ENCODE data around the gene TIMP2.
"Not testable (repeated sequence)": the region's sequence is repeated elsewhere in the genome, so short reads cannot be mapped to it uniquely, and the experiment has no call there.

The TIMP2 gene

GRCh38 chr17:78933025-78933958 is 8.1 kb upstream of the TIMP2 start:
- peak in 1 of 2 donors; percentile 13 for DNase-seq (ENCODE audit: low read depth in 2 of 2)

DNA sequence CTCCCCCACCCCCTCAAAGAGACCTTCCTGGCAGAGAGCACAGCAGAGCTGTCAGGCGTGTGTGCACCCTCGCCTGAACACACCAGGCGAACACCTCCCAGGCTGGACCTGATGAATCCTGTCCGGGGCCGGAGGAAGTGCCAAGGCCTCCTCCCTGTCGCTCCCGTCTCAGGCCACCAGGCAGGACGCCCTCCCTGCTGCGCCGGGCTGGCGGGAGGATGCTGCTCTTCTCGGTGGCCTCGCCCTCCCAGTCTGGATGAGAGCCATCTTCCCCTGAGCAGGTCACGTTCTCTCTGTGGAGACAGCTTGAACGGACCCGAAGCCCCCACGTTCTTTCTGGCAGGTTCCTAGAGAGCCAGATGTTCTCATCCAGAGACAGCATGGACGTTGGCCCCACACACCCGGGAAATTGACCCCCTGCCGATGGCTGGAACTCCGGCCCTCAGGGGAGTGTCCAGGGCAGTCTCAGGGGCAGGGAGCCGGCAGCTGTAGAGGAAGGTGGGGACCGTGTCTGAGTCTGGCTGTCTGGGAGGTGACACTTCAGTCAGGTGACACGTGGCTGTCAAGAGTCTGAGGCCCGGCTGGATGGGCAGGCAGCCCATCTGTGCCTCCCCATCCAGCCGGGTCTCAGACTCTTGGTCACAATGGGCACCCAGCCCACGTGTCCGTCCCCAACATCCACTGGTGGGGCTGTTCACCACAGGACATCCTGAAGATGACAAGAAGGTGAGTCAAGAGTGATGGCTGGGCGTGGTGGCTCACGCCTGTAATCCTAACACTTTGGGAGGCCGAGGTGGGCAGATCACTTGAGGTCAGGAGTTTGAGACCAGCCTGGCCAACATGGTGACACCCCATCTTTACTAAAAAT is 5.0 kb upstream of the TIMP2 start:
- no peak for DNase-seq (ENCODE audit: low read depth in 2 of 2)

DNA sequence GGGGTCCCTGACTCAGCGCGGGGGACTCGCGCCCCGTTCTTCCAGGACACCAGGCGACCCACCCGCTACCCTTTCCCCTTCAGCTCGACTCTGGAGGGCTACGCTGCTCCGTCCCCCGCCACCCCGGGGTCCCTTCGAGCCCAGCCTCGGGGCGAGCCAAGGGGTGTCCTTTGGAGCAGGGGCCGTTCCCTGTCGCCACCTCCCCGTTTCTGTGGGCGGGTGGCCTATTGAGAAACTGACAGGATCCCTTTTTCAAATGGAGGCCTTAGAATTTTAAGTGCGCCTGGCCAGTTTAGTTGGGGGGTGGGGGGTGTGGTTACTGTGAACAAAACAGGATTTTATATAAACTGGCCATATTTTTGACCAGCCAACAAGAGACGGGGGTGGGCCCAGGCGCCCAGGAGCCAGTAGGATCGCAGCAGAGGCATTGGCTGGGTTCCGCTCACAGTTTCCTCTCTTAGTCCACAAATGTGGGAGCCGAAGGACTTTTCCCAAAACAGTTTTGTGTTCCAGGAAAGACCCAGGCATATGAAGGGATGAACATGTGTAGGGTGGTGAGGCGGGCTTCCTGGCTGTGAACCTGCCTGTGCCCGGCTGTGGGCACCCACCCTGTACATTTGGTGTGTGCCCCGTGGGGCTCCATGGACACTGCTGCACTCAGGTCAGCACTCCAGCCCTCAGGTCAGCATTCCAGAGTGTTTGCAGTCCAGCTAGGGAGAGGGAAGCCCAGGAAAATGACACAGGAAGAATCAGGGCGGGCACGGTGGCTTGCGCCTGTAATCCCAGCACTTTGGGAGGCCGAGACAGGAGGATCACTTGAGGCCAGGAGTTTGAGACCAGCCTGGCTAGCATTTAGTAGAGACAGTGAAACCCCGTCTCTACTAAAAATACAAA is 722 bp upstream of the TIMP2 start:
- no peak for DNase-seq (ENCODE audit: low read depth in 2 of 2)

- DNase-seq (ENCODE audit: low read depth in 2 of 2), result no peak
Observed at GRCh38 chr17:78924481-78925151, 571 bp downstream of the TIMP2 start.

DNA sequence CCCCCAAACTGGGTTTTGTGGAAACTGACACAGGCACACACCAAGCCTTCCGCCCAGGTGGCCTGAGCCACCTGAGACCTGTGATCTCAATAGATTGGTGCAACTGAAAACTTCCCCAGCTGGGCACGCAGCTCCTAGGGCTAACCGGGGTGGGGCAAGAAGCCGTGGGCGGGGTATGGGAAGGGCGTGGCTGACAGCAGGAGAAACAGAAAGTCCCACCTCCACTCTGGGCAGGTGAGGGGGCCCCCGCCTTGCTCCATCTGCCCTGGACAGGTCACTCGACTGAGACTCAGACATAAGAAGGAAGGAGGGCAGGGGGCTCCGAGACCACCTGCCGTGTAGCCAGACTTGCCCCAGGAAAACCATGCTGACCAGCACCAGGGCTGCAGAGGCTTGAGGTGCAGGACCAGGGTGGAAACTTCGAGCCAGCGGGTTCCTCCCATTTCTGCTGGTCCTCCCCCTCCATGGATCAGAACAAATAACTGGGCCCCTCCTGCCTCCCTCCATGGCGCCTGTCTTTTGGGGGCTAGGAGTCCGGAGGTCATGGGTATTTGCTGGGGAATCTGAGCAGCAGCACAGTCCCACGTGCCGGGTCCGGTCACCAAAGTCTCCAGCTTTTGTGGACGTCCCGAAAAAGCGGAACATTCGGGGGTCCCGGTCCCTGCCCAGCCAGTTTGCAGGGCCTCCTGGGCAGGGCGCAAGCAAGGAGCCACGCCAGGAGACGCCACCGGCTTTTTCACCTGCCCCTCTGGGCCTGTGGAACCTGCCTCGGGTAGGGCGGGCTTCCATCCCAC is 1.3 kb downstream of the TIMP2 start:
- peak in 1 of 2 donors; percentile 14 for DNase-seq (ENCODE audit: low read depth in 2 of 2)

- DNase-seq (ENCODE audit: low read depth in 2 of 2), result no peak
Observed at GRCh38 chr17:78922816-78923498, 2.2 kb downstream of the TIMP2 start.

GRCh38 chr17:78921437-78921971 is 3.7 kb downstream of the TIMP2 start:
- DNase-seq (ENCODE audit: low read depth in 2 of 2), result no peak

- DNase-seq (ENCODE audit: low read depth in 2 of 2), result no peak
Observed at GRCh38 chr17:78920528-78920927, 4.7 kb downstream of the TIMP2 start.

DNA sequence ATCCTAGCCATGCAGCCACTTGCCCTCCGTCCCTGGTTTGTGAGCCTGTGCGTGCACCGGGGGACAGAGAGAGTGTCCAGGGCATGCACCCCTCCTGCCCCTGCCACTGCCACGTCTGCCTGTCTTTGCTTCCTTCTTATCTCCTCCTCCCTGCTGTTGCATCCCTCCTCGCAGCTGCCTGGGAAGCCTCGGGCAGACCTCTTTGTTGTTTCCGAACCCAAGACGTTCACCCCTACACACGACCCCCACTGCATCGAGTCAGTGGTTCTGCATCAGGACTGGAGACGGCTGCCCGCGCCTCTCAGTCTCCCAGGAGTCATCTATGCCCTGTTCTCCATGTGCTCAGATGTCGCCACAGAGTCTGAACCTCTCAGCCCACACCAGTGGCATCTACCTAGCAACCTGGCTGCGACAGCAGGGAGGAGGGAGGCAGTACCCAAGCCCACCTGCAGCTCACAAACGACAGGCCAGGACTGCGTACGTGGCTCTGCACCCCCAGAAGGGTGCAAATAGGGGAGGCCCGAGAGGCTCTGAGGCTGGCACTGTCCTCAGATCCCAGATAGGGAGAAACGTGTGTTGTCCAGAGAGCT is 5.2 kb downstream of the TIMP2 start:
- no peak for DNase-seq (ENCODE audit: low read depth in 2 of 2)

DNA sequence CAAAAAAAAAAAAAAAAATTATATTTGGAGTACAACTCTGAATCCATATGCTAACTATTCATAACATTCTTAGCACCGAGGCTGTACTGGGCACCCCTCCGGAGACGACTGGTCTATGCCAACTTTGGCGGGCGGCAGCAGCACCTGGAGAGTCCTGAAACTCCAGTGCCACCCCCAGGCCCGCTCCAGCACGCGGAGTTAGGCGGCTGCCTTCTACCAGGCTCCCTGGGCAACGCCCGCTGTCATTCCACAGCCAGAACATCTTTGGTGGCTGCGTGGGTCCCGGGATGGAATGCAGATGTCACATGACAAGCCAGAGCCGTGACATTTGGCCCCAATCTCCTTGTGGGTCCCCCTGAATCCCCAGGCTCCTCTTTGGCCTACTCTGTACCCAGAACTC is 6.2 kb downstream of the TIMP2 start:
- no peak for DNase-seq (ENCODE audit: low read depth in 2 of 2)

DNA sequence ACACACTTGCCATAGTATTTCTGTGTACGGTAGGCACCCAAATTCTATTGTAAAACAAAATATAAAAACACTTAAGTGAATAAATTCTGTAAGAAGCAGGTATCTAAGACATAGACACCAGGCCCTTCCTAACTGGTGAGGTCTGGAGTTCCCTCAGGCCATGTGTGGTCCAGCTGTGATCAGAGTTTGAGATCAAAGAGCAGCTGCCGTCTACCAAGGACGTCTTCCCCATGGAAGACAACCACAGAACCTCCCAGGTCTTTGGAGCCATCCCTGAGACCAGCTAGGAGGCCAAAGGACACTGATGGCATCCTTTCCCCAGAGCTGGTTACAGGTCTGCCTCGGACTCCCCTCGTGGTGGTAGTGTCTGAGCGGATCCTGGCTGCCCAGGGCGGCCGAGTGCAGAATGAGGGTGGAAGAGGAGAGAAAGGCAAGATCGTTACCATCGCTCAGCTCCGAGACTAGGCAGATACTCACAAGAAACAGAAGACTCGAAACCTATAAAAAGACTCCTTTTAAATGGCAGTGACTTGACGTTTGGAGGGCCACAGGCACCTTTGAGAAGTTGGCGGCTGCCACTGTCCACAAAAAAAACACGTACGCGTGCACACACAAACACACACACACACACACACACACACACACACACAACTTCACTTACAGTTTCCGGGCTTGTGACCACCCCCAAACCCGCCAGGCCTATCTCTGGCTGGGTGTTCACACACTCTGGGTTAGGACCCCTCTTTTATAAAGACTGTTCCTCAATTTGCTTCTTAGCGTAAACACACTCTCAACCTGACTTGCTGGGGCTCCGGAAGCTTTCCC is 7.5 kb downstream of the TIMP2 start:
- DNase-seq (ENCODE audit: low read depth in 2 of 2), result no peak

DNA sequence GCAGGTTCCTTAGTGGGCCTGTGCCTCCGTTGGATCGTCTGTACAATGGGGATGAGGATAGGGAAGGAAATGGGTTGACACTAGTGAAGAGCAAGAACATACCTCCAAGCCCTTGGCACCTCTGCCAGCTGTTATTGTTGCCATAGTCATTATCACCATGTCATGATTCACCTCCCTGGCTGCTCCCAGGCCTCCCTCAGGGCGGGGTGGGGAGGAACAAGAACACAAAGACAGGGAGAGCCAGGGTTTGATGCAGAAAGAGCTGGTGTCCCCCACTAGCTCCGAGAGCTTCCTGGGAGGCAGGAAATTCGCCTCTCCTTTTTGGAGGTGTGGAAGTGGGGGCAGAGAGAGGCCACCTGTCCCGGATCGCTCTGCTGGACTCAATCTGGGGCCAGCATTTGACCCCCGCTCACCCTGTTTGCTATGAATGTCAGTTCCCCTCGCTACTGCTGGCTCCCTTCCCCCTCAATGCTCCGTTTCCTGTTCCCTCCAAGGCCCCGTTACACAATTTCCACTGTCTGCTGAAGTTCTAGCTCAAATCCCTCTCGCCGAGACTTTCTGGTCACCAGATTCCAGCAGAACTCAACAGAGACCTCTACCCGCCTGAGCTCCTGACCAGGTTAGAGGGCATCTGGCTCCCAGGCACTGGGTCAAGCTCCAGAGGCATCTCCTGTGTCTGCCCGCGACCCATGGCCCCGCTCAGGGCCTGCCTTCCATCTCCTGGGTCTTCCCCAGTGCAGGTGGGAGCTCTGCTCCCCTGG is 9.1 kb downstream of the TIMP2 start:
- DNase-seq (ENCODE audit: low read depth in 2 of 2), result no peak

GRCh38 chr17:78913115-78913514 is 12.1 kb downstream of the TIMP2 start:
- DNase-seq (ENCODE audit: low read depth in 2 of 2), result no peak

- DNase-seq (ENCODE audit: low read depth in 2 of 2), result no peak
Observed at GRCh38 chr17:78912082-78912481, 13.1 kb downstream of the TIMP2 start.

DNA sequence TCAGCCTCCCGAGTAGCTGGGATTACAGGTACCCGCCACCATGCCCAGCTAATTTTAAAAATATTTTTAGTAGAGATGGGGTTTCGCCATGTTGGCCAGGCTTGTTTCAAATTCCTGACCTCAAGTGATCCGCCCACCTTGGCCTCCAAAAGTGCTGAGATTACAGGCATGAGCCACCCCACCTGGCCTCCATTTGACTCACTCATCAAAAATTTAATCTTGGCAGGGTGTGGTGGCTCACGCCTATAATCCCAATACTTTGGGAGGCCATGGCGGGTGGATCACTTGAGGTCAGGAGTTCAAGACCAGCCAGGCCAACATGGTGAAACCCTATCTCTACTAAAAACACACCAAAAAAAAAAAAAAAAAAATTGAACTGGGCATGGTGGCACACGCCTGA is 13.6 kb downstream of the TIMP2 start:
- not testable (repeated sequence) for DNase-seq (ENCODE audit: low read depth in 2 of 2)

DNA sequence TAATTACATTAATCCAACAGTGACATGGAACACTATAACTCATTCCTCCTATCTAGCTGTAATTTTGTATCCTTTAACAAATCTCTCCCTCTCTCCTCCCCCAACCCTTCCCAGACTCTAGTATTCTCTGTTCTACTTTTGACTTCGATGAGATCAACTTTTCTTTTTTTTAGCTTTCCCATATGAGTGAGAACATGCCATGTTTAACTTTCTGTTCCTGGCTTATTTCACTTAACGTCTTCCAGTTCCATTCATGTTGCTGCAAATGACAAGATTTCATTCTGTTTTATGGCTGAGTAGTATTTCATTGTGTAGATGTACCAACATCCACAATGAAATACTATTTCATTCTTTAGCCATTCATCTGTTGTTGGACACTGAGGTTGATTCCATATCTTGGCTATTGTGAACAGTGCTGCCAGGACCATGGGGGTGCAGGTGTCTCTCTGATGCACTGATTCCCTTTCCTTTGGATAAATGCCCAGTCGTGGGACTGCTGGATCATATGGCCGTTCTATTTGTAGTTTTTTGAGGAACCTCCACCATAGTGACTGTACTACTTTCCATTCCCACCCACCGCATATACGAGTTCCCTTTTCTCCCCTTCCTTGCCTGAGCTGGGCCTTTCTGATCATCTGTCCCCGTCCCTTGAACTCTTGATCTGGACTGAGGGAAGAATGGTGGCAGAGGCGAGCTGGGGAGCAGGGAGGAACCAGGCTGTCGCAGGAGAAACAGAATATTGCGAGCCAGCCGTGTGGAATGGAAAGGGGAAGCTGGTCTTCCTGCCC is 14.5 kb downstream of the TIMP2 start:
- no peak for DNase-seq (ENCODE audit: low read depth in 2 of 2)

- no peak for DNase-seq (ENCODE audit: low read depth in 2 of 2)
Observed at GRCh38 chr17:78908426-78908825, 16.8 kb downstream of the TIMP2 start.
